B cell (primary cell): ENCODE data around the gene APOO. TPM values are rescaled to one million over a fixed set of nuclear protein-coding genes. Genes with fewer than 3 reads are reported as not detected.

Source experiments
- ATAC-seq: fragments of 200-7000 bp; cut with Tn5 transposase; one replicate; pipeline ENCODE4 v1.10.0; 2021; ENCODE audit warnings: low read depth, mild to moderate bottlenecking, moderate number of reproducible peaks, moderate library complexity
- CTCF ChIA-PET: fragments of 350-600 bp; sonication (Branson Sonifier 250); formaldehyde crosslinking; loops from one replicate; lab custom pipeline; 2021; ENCODE audit warnings: antibody characterized with exemption, inconsistent platforms; lab: Charles Lee
- POLR2A ChIA-PET: fragments of 350-600 bp; sonication (Branson Sonifier 250); formaldehyde crosslinking; loops from one replicate; lab custom pipeline; 2021; ENCODE audit warnings: antibody characterized with exemption; lab: Charles Lee
- DNase-seq: peaks from one replicate; pipeline ENCODE4 v3.0.0; 2013
- H2AFZ ChIP-seq: 2 replicates; pipeline ENCODE4 v1.6.1; 2012; ENCODE audit warnings: mild to moderate bottlenecking, low read depth, low read length; ENCODE audit not compliant: insufficient read depth, poor library complexity, severe bottlenecking
- H3K27ac ChIP-seq, 2 donors: 1 replicate in 1 of 2; 2 replicates in 1 of 2; pipeline ENCODE4 v1.5.1; 2012 to 2013; ENCODE audit warnings: low read length in 2 of 2, mild to moderate bottlenecking in 2 of 2, moderate library complexity in 1 of 2
- H3K27me3 ChIP-seq, 4 experiments: fragments of 200-600 bp in 1 of 4; sonication (generic) in 1 of 4; replicated peaks in 1 of 4; 1 replicate in 2 of 4; 2 replicates in 2 of 4; pipeline versions ENCODE4 v1.6.1 to v1.7.0; 2013 to 2016; ENCODE audit warnings: low read length in 3 of 4, mild to moderate bottlenecking in 2 of 4, mixed read lengths in 1 of 4, moderate library complexity in 1 of 4; ENCODE audit not compliant: insufficient read depth in 4 of 4, control insufficient read depth in 3 of 4; ENCODE audit errors: control extremely low read depth in 1 of 4
- H3K36me3 ChIP-seq, 2 experiments: replicated peaks in 1 of 2; 1 replicate in 1 of 2; 2 replicates in 1 of 2; pipeline versions ENCODE4 v1.6.1 to v1.7.1; 2013; ENCODE audit warnings: low read length in 1 of 2; ENCODE audit not compliant: insufficient read depth in 2 of 2, control insufficient read depth in 1 of 2; ENCODE audit errors: control extremely low read depth in 1 of 2, extremely low read depth in 1 of 2
- H3K4me1 ChIP-seq, 2 donors: fragments of 200-600 bp in 1 of 2; sonication (generic) in 1 of 2; 1 replicate in 1 of 2; 2 replicates in 1 of 2; pipeline versions ENCODE4 v1.5.1 to v1.6.1; 2013 to 2017; ENCODE audit warnings: low read length in 2 of 2; ENCODE audit not compliant: control insufficient read depth in 2 of 2, insufficient read depth in 2 of 2
- H3K4me2 ChIP-seq: replicated peaks from 2 replicates; pipeline ENCODE3; 2012; ENCODE audit warnings: mild to moderate bottlenecking, low read depth, low read length; ENCODE audit not compliant: poor library complexity, severe bottlenecking
- H3K4me3 ChIP-seq, 5 experiments: fragments of 200-600 bp in 1 of 5; sonication (generic) in 1 of 5; 1 replicate in 3 of 5; 2 replicates in 2 of 5; pipeline versions ENCODE4 v1.5.1 to v1.7.0; 2011 to 2016; ENCODE audit warnings: low read length in 4 of 5, mild to moderate bottlenecking in 4 of 5, low read depth in 2 of 5, control low read depth in 1 of 5, moderate library complexity in 1 of 5; ENCODE audit not compliant: insufficient read depth in 1 of 5; ENCODE audit errors: control extremely low read depth in 1 of 5, extremely low read depth in 1 of 5
- H3K79me2 ChIP-seq: fragments of 200-600 bp; sonication (generic); one replicate; pipeline ENCODE4 v1.6.0; 2016; ENCODE audit warnings: low read length; ENCODE audit not compliant: control insufficient read depth, insufficient read depth
- H3K9ac ChIP-seq: fragments of 200-600 bp; sonication (generic); 2 replicates; pipeline ENCODE4 v1.6.1; 2017; ENCODE audit warnings: mild to moderate bottlenecking, low read length, moderate library complexity
- H3K9me3 ChIP-seq, 3 donors: one replicate each; pipeline versions ENCODE4 v1.6.1 to v1.7.1; 2013; ENCODE audit warnings: low read length in 2 of 3; ENCODE audit not compliant: control insufficient read depth in 2 of 3, insufficient read depth in 1 of 3; ENCODE audit errors: control extremely low read depth in 1 of 3
- H4K20me1 ChIP-seq: 2 replicates; pipeline ENCODE4 v1.6.0; 2012; ENCODE audit warnings: mild to moderate bottlenecking, low read length; ENCODE audit not compliant: insufficient read depth, control insufficient read depth, poor library complexity, severe bottlenecking
- H3K27ac Mint-ChIP-seq: one replicate; pipeline ENCODE4 v1.8.0; 2021; ENCODE audit warnings: mixed read lengths
- H3K27me3 Mint-ChIP-seq: one replicate; pipeline ENCODE4 v1.8.0; 2021; ENCODE audit warnings: mixed read lengths
- H3K4me1 Mint-ChIP-seq: one replicate; pipeline ENCODE4 v1.8.0; 2021; ENCODE audit warnings: mixed read lengths
- H3K4me3 Mint-ChIP-seq: one replicate; pipeline ENCODE4 v1.8.0; 2021; ENCODE audit warnings: mixed read lengths
- H3K9me3 Mint-ChIP-seq: one replicate; pipeline ENCODE4 v1.8.0; 2022; ENCODE audit warnings: mixed read lengths; ENCODE audit not compliant: insufficient read depth
- EZH2 ChIP-seq: IDR thresholded peaks from 2 replicates; pipeline ENCODE4 v1.6.1; 2012; ENCODE audit warnings: borderline replicate concordance, low read depth, mild to moderate bottlenecking, moderate library complexity, low read length; ENCODE audit not compliant: insufficient read depth, poor library complexity, severe bottlenecking
- WGBS: methylation state at CpG from one replicate; pipeline ENCODE4 v1.1.5; 2013; ENCODE audit warnings: missing lambda C conversion rate; ENCODE audit not compliant: insufficient coverage; 5-methylcytosine and 5-hydroxymethylcytosine counted together
- intact Hi-C: fragments of 100-400 bp; cut with micrococcal nuclease; formaldehyde crosslinking; loops from one replicate; pipeline ENCODE4 v1.10.0; 2022
- polyA plus RNA-seq: library from polyadenylated mRNA; depleted of rRNA; stranded (reverse); fragments of >200 nt; gene quantifications from 2 replicates; pipeline ENCODE4 v1.2.3, GENCODE V29; 2012
- total RNA-seq, 2 donors: library from RNA; stranded (reverse); fragments of 120-200 nt in 1 of 2; gene quantifications; 1 replicate in 1 of 2; 2 replicates in 1 of 2; pipeline versions ENCODE4 v1.2.3 to v1.2.4, GENCODE V29; 2013 to 2022
- TF ChIP-seq, protein P1 (sequence below): fragments of 200-600 bp; IDR thresholded peaks from one replicate; pipeline ENCODE4 v1.8.0; 2022; ENCODE audit warnings: antibody characterized with exemption, mild to moderate bottlenecking

Gene APOO
- total and polyA plus RNA-seq, 2 donors (not counting 1 experiment from before 2014, with no cell fraction given): 4.7 to 7.2 TPM

GRCh38 chrX:23952391-23952790 lies 44.7 kb upstream of the APOO start:
- H3K36me3 ChIP-seq: no peaks in the 10 kb centered on the region
- no peak overlapping the region for H3K4me3 Mint-ChIP-seq
- no peak overlapping the region for H3K4me3 ChIP-seq
- CTCF ChIA-PET: interaction anchor here (1.1 to 1.5 kb wide), 3 partner anchors 30 to 74 kb away, joined by 3 to 4 read pairs (median 3); no protein-coding TSS in a partner anchor
- no peaks in the 10 kb centered on the region for H3K27me3 ChIP-seq
- TF ChIP-seq EZH2: no peak
- TF ChIP-seq, protein P1, sequence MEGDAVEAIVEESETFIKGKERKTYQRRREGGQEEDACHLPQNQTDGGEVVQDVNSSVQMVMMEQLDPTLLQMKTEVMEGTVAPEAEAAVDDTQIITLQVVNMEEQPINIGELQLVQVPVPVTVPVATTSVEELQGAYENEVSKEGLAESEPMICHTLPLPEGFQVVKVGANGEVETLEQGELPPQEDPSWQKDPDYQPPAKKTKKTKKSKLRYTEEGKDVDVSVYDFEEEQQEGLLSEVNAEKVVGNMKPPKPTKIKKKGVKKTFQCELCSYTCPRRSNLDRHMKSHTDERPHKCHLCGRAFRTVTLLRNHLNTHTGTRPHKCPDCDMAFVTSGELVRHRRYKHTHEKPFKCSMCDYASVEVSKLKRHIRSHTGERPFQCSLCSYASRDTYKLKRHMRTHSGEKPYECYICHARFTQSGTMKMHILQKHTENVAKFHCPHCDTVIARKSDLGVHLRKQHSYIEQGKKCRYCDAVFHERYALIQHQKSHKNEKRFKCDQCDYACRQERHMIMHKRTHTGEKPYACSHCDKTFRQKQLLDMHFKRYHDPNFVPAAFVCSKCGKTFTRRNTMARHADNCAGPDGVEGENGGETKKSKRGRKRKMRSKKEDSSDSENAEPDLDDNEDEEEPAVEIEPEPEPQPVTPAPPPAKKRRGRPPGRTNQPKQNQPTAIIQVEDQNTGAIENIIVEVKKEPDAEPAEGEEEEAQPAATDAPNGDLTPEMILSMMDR: no peak
- H3K79me2 ChIP-seq: no peaks in the 10 kb centered on the region
- H3K27me3 Mint-ChIP-seq: no peaks in the 10 kb centered on the region
- peak overlapping the region; percentile 67 for H3K4me2 ChIP-seq
- intact Hi-C loops: loop anchor here (1.0 kb wide), 1 partner anchor 44 kb away; the partner anchor contains the start of gene CXorf58
- H2AFZ ChIP-seq: peak overlapping the region; percentile 74
- H3K4me1 ChIP-seq: peaks cover 6 to 17% of the 10 kb centered on the region in 2 donors
- no peaks in the 10 kb centered on the region for H4K20me1 ChIP-seq
- H3K9me3 ChIP-seq: no peaks in the 10 kb centered on the region
- H3K9ac ChIP-seq: no peak overlapping the region
- peak overlapping the region in 1 of 2 donors; percentile 76 for H3K27ac ChIP-seq
- no peak for ATAC-seq
- no CpG with 5 or more reads among the region's 3 CpGs for WGBS
- no peak overlapping the region for H3K27ac Mint-ChIP-seq
- DNase-seq: no peak
- no peaks in the 10 kb centered on the region for H3K9me3 Mint-ChIP-seq
- POLR2A ChIA-PET: interaction anchor here (0.6 kb wide), 1 partner anchor 45 kb away, joined by 4 read pairs; no protein-coding TSS in a partner anchor
- peaks cover 10% of the 10 kb centered on the region for H3K4me1 Mint-ChIP-seq

GRCh38 chrX:23945206-23945605 lies 37.5 kb upstream of the APOO start:
- H4K20me1 ChIP-seq: no peaks in the 10 kb centered on the region
- H3K4me1 ChIP-seq: no peaks in the 10 kb centered on the region
- no peaks in the 10 kb centered on the region for H3K36me3 ChIP-seq
- POLR2A ChIA-PET: no interaction called here
- Mint-ChIP-seq H3K27me3 (no peaks in the 10 kb centered on the region), H3K9me3 (no peaks in the 10 kb centered on the region), H3K27ac (no peak overlapping the region), H3K4me3 (no peak overlapping the region), H3K4me1 (no peaks in the 10 kb centered on the region)
- no peak overlapping the region for H3K9ac ChIP-seq
- CTCF ChIA-PET: no interaction called here
- no peak overlapping the region for H3K4me3 ChIP-seq
- TF ChIP-seq, protein P1: no peak
- no peak for TF ChIP-seq EZH2
- DNase-seq: no peak
- no peak overlapping the region for H3K27ac ChIP-seq
- H3K27me3 ChIP-seq: no peaks in the 10 kb centered on the region
- H3K4me2 ChIP-seq: no peak overlapping the region
- H2AFZ ChIP-seq: no peak overlapping the region
- no CpG with 5 or more reads among the region's 1 CpG for WGBS
- no peak for ATAC-seq
- intact Hi-C loops: no loop called here
- no peaks in the 10 kb centered on the region for H3K79me2 ChIP-seq
- H3K9me3 ChIP-seq: no peaks in the 10 kb centered on the region
